Measurements from ENCODE around the gene RERE.

The RERE gene

GRCh38 chr1:8477166-8477982 is 340.1 kb downstream of the RERE start:
- DNase-seq (ENCODE audit: low read depth in 2 of 2) = peak; percentile 10 to 13

- DNase-seq (ENCODE audit: low read depth in 2 of 2) = no peak
Observed at GRCh38 chr1:8476006-8476405, 341.4 kb downstream of the RERE start.

- no peak for DNase-seq (ENCODE audit: low read depth in 2 of 2)
Observed at GRCh38 chr1:8474369-8474768, 343.1 kb downstream of the RERE start.

- DNase-seq (ENCODE audit: low read depth in 2 of 2) = no peak
Observed at GRCh38 chr1:8473891-8474300, 343.5 kb downstream of the RERE start.

- no peak for DNase-seq (ENCODE audit: low read depth in 2 of 2)
Observed at GRCh38 chr1:8473121-8473875, 344.1 kb downstream of the RERE start.

- peak in 1 of 2 donors; percentile 38 for DNase-seq (ENCODE audit: low read depth in 2 of 2)
Observed at GRCh38 chr1:8472668-8473067, 344.8 kb downstream of the RERE start.

GRCh38 chr1:8471451-8471850 is 346.0 kb downstream of the RERE start:
- DNase-seq (ENCODE audit: low read depth in 2 of 2) = no peak

- no peak for DNase-seq (ENCODE audit: low read depth in 2 of 2)
Observed at GRCh38 chr1:8468751-8469150, 348.7 kb downstream of the RERE start.

GRCh38 chr1:8467308-8467707 is 350.1 kb downstream of the RERE start:
- no peak for DNase-seq (ENCODE audit: low read depth in 2 of 2)

GRCh38 chr1:8465692-8466091 is 351.7 kb downstream of the RERE start:
- no peak for DNase-seq (ENCODE audit: low read depth in 2 of 2)

GRCh38 chr1:8465013-8465412 is 352.4 kb downstream of the RERE start:
- DNase-seq (ENCODE audit: low read depth in 2 of 2) = no peak

- no peak for DNase-seq (ENCODE audit: low read depth in 2 of 2)
Observed at GRCh38 chr1:8464377-8464776, 353.1 kb downstream of the RERE start.

GRCh38 chr1:8463144-8463927 is 354.1 kb downstream of the RERE start:
- DNase-seq (ENCODE audit: low read depth in 2 of 2) = no peak

GRCh38 chr1:8462371-8462892 is 355.0 kb downstream of the RERE start:
- no peak for DNase-seq (ENCODE audit: low read depth in 2 of 2)

- no peak for DNase-seq (ENCODE audit: low read depth in 2 of 2)
Observed at GRCh38 chr1:8461351-8462110, 355.9 kb downstream of the RERE start.

- no peak for DNase-seq (ENCODE audit: low read depth in 2 of 2)
Observed at GRCh38 chr1:8460784-8461183, 356.7 kb downstream of the RERE start.

GRCh38 chr1:8460132-8460544 is 357.3 kb downstream of the RERE start:
- no peak for DNase-seq (ENCODE audit: low read depth in 2 of 2)

GRCh38 chr1:8458607-8459006 is 358.8 kb downstream of the RERE start:
- DNase-seq (ENCODE audit: low read depth in 2 of 2) = no peak

GRCh38 chr1:8457760-8458381 is 359.6 kb downstream of the RERE start:
- DNase-seq (ENCODE audit: low read depth in 2 of 2) = no peak

- DNase-seq (ENCODE audit: low read depth in 2 of 2) = no peak
Observed at GRCh38 chr1:8456991-8457390, 360.4 kb downstream of the RERE start.
